Glutamatergic neuron (in vitro differentiated cells): ENCODE measurements around the gene HM13. TPM values are rescaled to one million over a fixed set of nuclear protein-coding genes. Genes with fewer than 3 reads are reported as not detected.
"Not testable (repeated sequence)": the region's sequence is repeated elsewhere in the genome, so short reads cannot be mapped to it uniquely, and the experiment has no call there.

Source experiments
- DNase-seq: peaks from one replicate; pipeline ENCODE4 v3.0.0; 2022
- H3K27ac Mint-ChIP-seq: one replicate; pipeline ENCODE4 v1.8.0; 2020; ENCODE audit warnings: mild to moderate bottlenecking, mixed read lengths, inconsistent platforms; ENCODE audit not compliant: unreplicated experiment
- H3K27me3 Mint-ChIP-seq: one replicate; pipeline ENCODE4 v1.8.0; 2020; ENCODE audit warnings: mild to moderate bottlenecking, moderate library complexity, mixed read lengths, inconsistent platforms; ENCODE audit not compliant: unreplicated experiment
- H3K36me3 Mint-ChIP-seq: one replicate; pipeline ENCODE4 v1.8.0; 2020; ENCODE audit warnings: mild to moderate bottlenecking, mixed read lengths, inconsistent platforms; ENCODE audit not compliant: unreplicated experiment
- H3K4me1 Mint-ChIP-seq: one replicate; pipeline ENCODE4 v1.8.0; 2020; ENCODE audit warnings: mild to moderate bottlenecking, low read depth, mixed read lengths, inconsistent platforms; ENCODE audit not compliant: unreplicated experiment
- H3K4me3 Mint-ChIP-seq: one replicate; pipeline ENCODE4 v1.8.0; 2020; ENCODE audit warnings: mild to moderate bottlenecking, mixed read lengths, inconsistent platforms; ENCODE audit not compliant: unreplicated experiment
- H3K9me3 Mint-ChIP-seq: one replicate; pipeline ENCODE4 v1.8.0; 2020; ENCODE audit warnings: mild to moderate bottlenecking, moderate library complexity, mixed read lengths, inconsistent platforms; ENCODE audit not compliant: unreplicated experiment
- CTCF ChIP-seq: fragments of 200-600 bp; sonication (generic); IDR thresholded peaks from one replicate; pipeline ENCODE4 v1.5.0; 2021; ENCODE audit not compliant: partially characterized antibody, unreplicated experiment
- total RNA-seq: library from RNA; stranded (reverse); fragmentation: NEBNext Ultra II Directional; extraction: Animal tissue kit (Norgen Biotek cat#: 25700); gene quantifications from one replicate; pipeline ENCODE4 v1.2.1, GENCODE V29; 2021; ENCODE audit not compliant: unreplicated experiment

The HM13 gene
- total RNA-seq, 1 donor from 2014 or later: 320 TPM

DNA sequence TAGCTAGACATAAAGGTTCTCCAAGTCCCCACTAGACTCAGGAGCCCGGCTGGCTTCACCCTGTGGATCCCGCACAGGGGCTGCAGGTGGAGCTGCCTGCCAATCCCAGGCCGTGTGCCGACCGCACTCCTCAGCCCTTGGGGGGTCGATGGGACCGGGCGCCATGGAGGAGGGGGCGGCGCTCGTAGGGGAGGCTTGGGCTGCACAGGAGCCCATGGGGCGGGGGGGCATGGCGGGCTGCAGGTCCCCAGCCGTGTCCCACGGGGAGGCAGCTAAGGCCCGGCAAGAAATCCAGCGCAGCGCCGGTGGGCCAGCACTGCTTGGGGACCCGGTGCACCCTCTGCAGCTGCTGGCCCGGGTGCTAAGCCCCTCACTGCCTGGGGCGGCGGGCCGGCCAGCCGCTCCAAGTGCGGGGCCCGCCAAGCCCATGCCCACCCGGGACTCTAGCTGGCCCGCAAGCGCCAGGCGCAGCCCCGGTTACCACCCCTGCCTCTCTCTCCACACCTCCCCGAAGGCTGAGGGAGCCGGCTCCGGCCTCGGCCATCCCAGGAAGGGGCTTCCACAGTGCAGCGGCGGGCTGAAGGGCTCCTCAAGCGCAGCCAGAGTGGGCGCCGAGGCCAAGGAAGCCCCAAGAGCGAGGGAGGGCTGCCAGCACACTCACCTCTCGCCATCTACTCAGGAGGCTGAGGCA is 64.4 kb downstream of the HM13 start:
- TF ChIP-seq CTCF: no peak
- Mint-ChIP-seq H3K4me3 (no peak overlapping the region), H3K36me3 (peaks cover 4% of the 10 kb centered on the region), H3K9me3 (peaks cover 5% of the 10 kb centered on the region), H3K27ac (no peak overlapping the region), H3K27me3 (peaks cover 7% of the 10 kb centered on the region), H3K4me1 (peaks cover 16% of the 10 kb centered on the region)
- no peak for DNase-seq

GRCh38 chr20:31579245-31579644 is 65.0 kb downstream of the HM13 start:
- peaks cover 4% of the 10 kb centered on the region for H3K27me3 Mint-ChIP-seq
- peaks cover 12% of the 10 kb centered on the region for H3K4me1 Mint-ChIP-seq

GRCh38 chr20:31579941-31580651 is 65.9 kb downstream of the HM13 start:
- H3K27me3 Mint-ChIP-seq, DNase-seq, H3K9me3 Mint-ChIP-seq, H3K4me3 Mint-ChIP-seq, H3K36me3 Mint-ChIP-seq: not testable (repeated sequence)
- Mint-ChIP-seq H3K27ac (peak overlapping the region; percentile 1), H3K4me1 (peaks cover 14% of the 10 kb centered on the region)

More at GRCh38 chr20:31579245-31579644, 65.0 kb downstream of the HM13 start:
- Mint-ChIP-seq H3K27ac (peak overlapping the region; percentile 0), H3K9me3 (no peaks in the 10 kb centered on the region), H3K36me3 (peaks cover 4% of the 10 kb centered on the region), H3K4me3 (no peak overlapping the region)
- DNase-seq: no peak
- no peak for TF ChIP-seq CTCF

DNA sequence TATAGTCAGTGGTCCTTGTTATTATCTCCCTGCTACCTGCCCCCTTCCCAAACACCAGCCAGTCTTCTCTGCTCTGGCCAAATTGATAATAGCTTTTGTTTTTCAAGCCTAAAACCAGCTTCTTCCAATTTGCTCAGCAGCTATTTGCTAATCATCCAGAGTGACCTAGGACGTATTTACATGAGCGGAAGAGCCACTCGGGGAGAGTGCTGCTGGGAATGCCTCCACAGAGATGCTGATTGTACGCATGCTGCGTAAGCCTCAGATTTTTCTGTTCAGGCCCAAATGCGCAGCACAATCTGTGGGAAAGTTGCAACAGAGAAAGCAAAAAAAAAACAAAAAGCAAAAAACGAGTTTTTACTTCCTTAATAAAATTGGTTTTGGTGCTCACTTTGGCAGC is 66.5 kb downstream of the HM13 start:
- Mint-ChIP-seq H3K27me3 (peaks cover 5% of the 10 kb centered on the region), H3K4me3 (no peak overlapping the region), H3K36me3 (peaks cover 4% of the 10 kb centered on the region), H3K9me3 (peaks cover 5% of the 10 kb centered on the region), H3K4me1 (peaks cover 18% of the 10 kb centered on the region), H3K27ac (peak overlapping the region; percentile 1)
- no peak for DNase-seq
- TF ChIP-seq CTCF: no peak

GRCh38 chr20:31581391-31581790 is 67.1 kb downstream of the HM13 start:
- no peak for TF ChIP-seq CTCF
- Mint-ChIP-seq H3K36me3 (peaks cover 4% of the 10 kb centered on the region), H3K4me1 (peaks cover 24% of the 10 kb centered on the region), H3K9me3 (peaks cover 9% of the 10 kb centered on the region), H3K27ac (no peak overlapping the region), H3K27me3 (peaks cover 8% of the 10 kb centered on the region), H3K4me3 (no peak overlapping the region)
- DNase-seq: no peak
